ENCODE measurements around the gene TP63.

The TP63 gene

GRCh38 chr3:189766416-189766815 lies 135.2 kb downstream of the TP63 start:
- no peaks in the 10 kb centered on the region for H3K36me3 ChIP-seq
- H4K20me1 ChIP-seq = no peaks in the 10 kb centered on the region
- H3K9me3 ChIP-seq = no peaks in the 10 kb centered on the region
- no peak overlapping the region for H3K27ac ChIP-seq
- H3K4me2 ChIP-seq = no peak overlapping the region
- no peak overlapping the region for H3K9ac ChIP-seq
- H3K4me1 ChIP-seq = no peaks in the 10 kb centered on the region
- TF ChIP-seq Cebpa-rat (IDR thresholded peaks at IDR 0.05) = no peak
- H3K4me3 ChIP-seq = no peak overlapping the region
- no peaks in the 10 kb centered on the region for H3K27me3 ChIP-seq

- no peaks in the 10 kb centered on the region for H3K4me1 ChIP-seq
- no peaks in the 10 kb centered on the region for H3K9me3 ChIP-seq
- no peaks in the 10 kb centered on the region for H3K27me3 ChIP-seq
- H4K20me1 ChIP-seq = no peaks in the 10 kb centered on the region
- no peak overlapping the region for H3K4me3 ChIP-seq
- H3K36me3 ChIP-seq = no peaks in the 10 kb centered on the region
- no peak overlapping the region for H3K27ac ChIP-seq
- no peak for TF ChIP-seq Cebpa-rat (IDR thresholded peaks at IDR 0.05)
- no peak overlapping the region for H3K9ac ChIP-seq
- H3K4me2 ChIP-seq = no peak overlapping the region
These were observed 140.8 kb downstream of the TP63 start for GRCh38 chr3:189771842-189772450.

GRCh38 chr3:189772584-189772983 lies 141.4 kb downstream of the TP63 start:
- no peak overlapping the region for H3K9ac ChIP-seq
- no peak for TF ChIP-seq Cebpa-rat (IDR thresholded peaks at IDR 0.05)
- H3K4me1 ChIP-seq = no peaks in the 10 kb centered on the region
- no peaks in the 10 kb centered on the region for H3K9me3 ChIP-seq
- H3K4me3 ChIP-seq = no peak overlapping the region
- no peaks in the 10 kb centered on the region for H3K36me3 ChIP-seq
- no peaks in the 10 kb centered on the region for H3K27me3 ChIP-seq
- no peak overlapping the region for H3K27ac ChIP-seq
- H3K4me2 ChIP-seq = no peak overlapping the region
- no peaks in the 10 kb centered on the region for H4K20me1 ChIP-seq

- H3K4me1 ChIP-seq = no peaks in the 10 kb centered on the region
- no peak overlapping the region for H3K27ac ChIP-seq
- no peaks in the 10 kb centered on the region for H3K27me3 ChIP-seq
- no peak overlapping the region for H3K4me2 ChIP-seq
- no peak for TF ChIP-seq Cebpa-rat (IDR thresholded peaks at IDR 0.05)
- H3K9me3 ChIP-seq = no peaks in the 10 kb centered on the region
- H4K20me1 ChIP-seq = no peaks in the 10 kb centered on the region
- no peak overlapping the region for H3K4me3 ChIP-seq
- no peaks in the 10 kb centered on the region for H3K36me3 ChIP-seq
- H3K9ac ChIP-seq = no peak overlapping the region
These were observed 141.9 kb downstream of the TP63 start for GRCh38 chr3:189773056-189773455.

GRCh38 chr3:189776149-189776824 lies 145.1 kb downstream of the TP63 start:
- Histone ChIP-seq H3K9me3 (no peaks in the 10 kb centered on the region), H3K27me3 (no peaks in the 10 kb centered on the region), H3K4me1 (no peaks in the 10 kb centered on the region), H4K20me1 (no peaks in the 10 kb centered on the region), H3K4me3 (no peak overlapping the region), H3K4me2 (no peak overlapping the region), H3K36me3 (no peaks in the 10 kb centered on the region), H3K9ac (no peak overlapping the region), H3K27ac (no peak overlapping the region)
- no peak for TF ChIP-seq Cebpa-rat (IDR thresholded peaks at IDR 0.05)

- Histone ChIP-seq H4K20me1 (no peaks in the 10 kb centered on the region), H3K27ac (no peak overlapping the region), H3K4me1 (no peaks in the 10 kb centered on the region), H3K9ac (no peak overlapping the region), H3K27me3 (no peaks in the 10 kb centered on the region), H3K4me3 (no peak overlapping the region), H3K9me3 (no peaks in the 10 kb centered on the region), H3K36me3 (no peaks in the 10 kb centered on the region), H3K4me2 (no peak overlapping the region)
- TF ChIP-seq Cebpa-rat (IDR thresholded peaks at IDR 0.05) = no peak
These were observed 147.3 kb downstream of the TP63 start for GRCh38 chr3:189778340-189778950.

- Histone ChIP-seq H3K9ac (no peak overlapping the region), H3K27me3 (no peaks in the 10 kb centered on the region), H3K36me3 (no peaks in the 10 kb centered on the region), H3K27ac (no peak overlapping the region), H3K4me1 (no peaks in the 10 kb centered on the region), H3K9me3 (no peaks in the 10 kb centered on the region), H4K20me1 (no peaks in the 10 kb centered on the region), H3K4me2 (no peak overlapping the region), H3K4me3 (no peak overlapping the region)
- TF ChIP-seq Cebpa-rat (IDR thresholded peaks at IDR 0.05) = no peak
These were observed 148.0 kb downstream of the TP63 start for GRCh38 chr3:189779166-189779565.

GRCh38 chr3:189780546-189781270 lies 149.5 kb downstream of the TP63 start:
- Histone ChIP-seq H3K9me3 (no peaks in the 10 kb centered on the region), H3K4me2 (no peak overlapping the region), H3K27me3 (no peaks in the 10 kb centered on the region), H3K4me3 (no peak overlapping the region), H3K4me1 (no peaks in the 10 kb centered on the region), H3K36me3 (no peaks in the 10 kb centered on the region), H4K20me1 (no peaks in the 10 kb centered on the region), H3K27ac (no peak overlapping the region), H3K9ac (no peak overlapping the region)
- TF ChIP-seq Cebpa-rat (IDR thresholded peaks at IDR 0.05) = no peak

- Histone ChIP-seq H3K27ac (no peak overlapping the region), H4K20me1 (no peaks in the 10 kb centered on the region), H3K36me3 (no peaks in the 10 kb centered on the region), H3K4me1 (no peaks in the 10 kb centered on the region), H3K9ac (no peak overlapping the region), H3K4me2 (no peak overlapping the region), H3K9me3 (no peaks in the 10 kb centered on the region), H3K4me3 (no peak overlapping the region), H3K27me3 (no peaks in the 10 kb centered on the region)
- no peak for TF ChIP-seq Cebpa-rat (IDR thresholded peaks at IDR 0.05)
These were observed 150.2 kb downstream of the TP63 start for GRCh38 chr3:189781415-189781814.
